Colonic mucosa (tissue), 4 donors: ENCODE results near the gene CPEB4. TPM values are rescaled to one million over a fixed set of nuclear protein-coding genes. Genes with fewer than 3 reads are reported as not detected.

ENCODE experiments used
- DNase-seq: peaks from one replicate; pipeline ENCODE4 v3.0.0-alpha.2; 2020
- H3K27ac ChIP-seq: fragments of 200-600 bp; one replicate; pipeline ENCODE4 v1.8.0; 2021
- H3K27me3 ChIP-seq: fragments of 200-600 bp; one replicate; pipeline ENCODE4 v1.8.0; 2021
- H3K36me3 ChIP-seq: fragments of 200-600 bp; one replicate; pipeline ENCODE4 v1.8.0; 2021
- H3K4me1 ChIP-seq: fragments of 200-600 bp; one replicate; pipeline ENCODE4 v1.8.0; 2021; ENCODE audit warnings: mild to moderate bottlenecking
- H3K4me3 ChIP-seq: fragments of 200-600 bp; one replicate; pipeline ENCODE4 v1.8.0; 2021
- H3K9ac ChIP-seq, 2 donors: one replicate each; pipeline ENCODE4 v1.7.0; 2013; ENCODE audit warnings: control low read depth in 2 of 2, low read depth in 2 of 2, low read length in 2 of 2
- H3K9me3 ChIP-seq: fragments of 200-600 bp; one replicate; pipeline ENCODE4 v1.8.0; 2021
- intact Hi-C: fragments of 100-400 bp; cut with DNase I; formaldehyde crosslinking; loops from one replicate; pipeline ENCODE4 v1.14.1; 2022
- total RNA-seq, 2 donors: library from RNA; stranded (reverse); fragmentation: NEBNext Ultra II Directional in 1 of 2; extraction: Animal tissue kit (Norgen Biotek cat#: 25700) in 1 of 2; gene quantifications; one replicate each; pipeline ENCODE4 v1.2.1, GENCODE V29; 2021
- TF ChIP-seq, protein P1 (sequence below): fragments of 200-600 bp; IDR thresholded peaks from one replicate; pipeline ENCODE4 v1.8.0; 2022; ENCODE audit warnings: antibody characterized with exemption, mild to moderate bottlenecking
- donor health status: healthy.
- donor health status: DM: no; HTN: no; CAD: no.
- donor health status: DM: no; HTN: no; CAD: no.

CPEB4 gene
- total RNA-seq, 2 donors from 2014 or later = 23.3 to 41.7 TPM

DNA sequence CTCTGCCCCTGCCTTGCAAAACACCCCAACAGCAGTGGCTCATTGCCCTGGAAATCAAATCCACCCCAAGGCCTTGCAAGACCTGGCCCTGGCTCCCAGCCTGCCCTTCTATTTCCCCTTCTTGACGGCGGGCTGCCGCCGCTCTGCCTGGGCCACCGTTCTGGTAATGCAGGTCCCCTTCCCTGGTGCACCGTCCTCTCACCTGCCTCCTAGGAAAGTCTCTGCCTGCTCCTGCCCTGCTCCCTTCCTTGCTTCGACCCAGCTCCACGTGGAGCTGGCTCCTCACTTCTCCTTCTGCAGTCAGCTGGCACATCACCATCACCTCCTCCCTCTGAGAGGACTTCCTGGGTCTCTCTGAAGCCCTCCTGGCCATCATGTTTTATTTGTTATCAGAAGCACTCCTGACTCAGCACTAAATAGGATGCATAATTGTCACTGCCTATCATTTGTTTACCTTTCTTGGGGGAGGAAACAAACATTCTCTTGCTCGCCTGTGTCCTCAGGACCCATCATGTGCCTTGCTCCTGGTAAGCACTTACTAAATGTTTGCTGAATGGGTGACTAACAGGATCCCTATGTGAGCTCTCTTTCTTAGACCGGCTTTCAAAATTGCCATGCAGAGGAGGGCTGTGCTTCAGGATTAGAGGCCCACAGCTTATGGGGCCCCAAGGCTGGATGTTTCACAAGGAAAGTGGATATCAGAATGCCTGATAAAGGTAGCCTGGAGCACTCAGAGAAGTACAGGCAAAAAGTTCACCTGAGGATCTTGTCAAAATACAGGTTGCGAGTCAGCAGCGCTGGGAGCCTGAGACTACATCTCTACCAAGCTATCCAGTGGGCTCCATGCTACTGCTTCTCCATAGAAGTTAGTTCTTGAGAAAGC lies 81.3 kb downstream of the CPEB4 start:
- no peaks in the 10 kb centered on the region for H3K4me1 ChIP-seq
- TF ChIP-seq, protein P1, sequence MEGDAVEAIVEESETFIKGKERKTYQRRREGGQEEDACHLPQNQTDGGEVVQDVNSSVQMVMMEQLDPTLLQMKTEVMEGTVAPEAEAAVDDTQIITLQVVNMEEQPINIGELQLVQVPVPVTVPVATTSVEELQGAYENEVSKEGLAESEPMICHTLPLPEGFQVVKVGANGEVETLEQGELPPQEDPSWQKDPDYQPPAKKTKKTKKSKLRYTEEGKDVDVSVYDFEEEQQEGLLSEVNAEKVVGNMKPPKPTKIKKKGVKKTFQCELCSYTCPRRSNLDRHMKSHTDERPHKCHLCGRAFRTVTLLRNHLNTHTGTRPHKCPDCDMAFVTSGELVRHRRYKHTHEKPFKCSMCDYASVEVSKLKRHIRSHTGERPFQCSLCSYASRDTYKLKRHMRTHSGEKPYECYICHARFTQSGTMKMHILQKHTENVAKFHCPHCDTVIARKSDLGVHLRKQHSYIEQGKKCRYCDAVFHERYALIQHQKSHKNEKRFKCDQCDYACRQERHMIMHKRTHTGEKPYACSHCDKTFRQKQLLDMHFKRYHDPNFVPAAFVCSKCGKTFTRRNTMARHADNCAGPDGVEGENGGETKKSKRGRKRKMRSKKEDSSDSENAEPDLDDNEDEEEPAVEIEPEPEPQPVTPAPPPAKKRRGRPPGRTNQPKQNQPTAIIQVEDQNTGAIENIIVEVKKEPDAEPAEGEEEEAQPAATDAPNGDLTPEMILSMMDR = no peak
- no peaks in the 10 kb centered on the region for H3K36me3 ChIP-seq
- no peak for DNase-seq
- intact Hi-C loops = no loop called here
- no peak overlapping the region for H3K9ac ChIP-seq
- H3K27ac ChIP-seq = no peak overlapping the region
- H3K27me3 ChIP-seq = no peaks in the 10 kb centered on the region
- no peaks in the 10 kb centered on the region for H3K9me3 ChIP-seq
- H3K4me3 ChIP-seq = no peak overlapping the region

DNA sequence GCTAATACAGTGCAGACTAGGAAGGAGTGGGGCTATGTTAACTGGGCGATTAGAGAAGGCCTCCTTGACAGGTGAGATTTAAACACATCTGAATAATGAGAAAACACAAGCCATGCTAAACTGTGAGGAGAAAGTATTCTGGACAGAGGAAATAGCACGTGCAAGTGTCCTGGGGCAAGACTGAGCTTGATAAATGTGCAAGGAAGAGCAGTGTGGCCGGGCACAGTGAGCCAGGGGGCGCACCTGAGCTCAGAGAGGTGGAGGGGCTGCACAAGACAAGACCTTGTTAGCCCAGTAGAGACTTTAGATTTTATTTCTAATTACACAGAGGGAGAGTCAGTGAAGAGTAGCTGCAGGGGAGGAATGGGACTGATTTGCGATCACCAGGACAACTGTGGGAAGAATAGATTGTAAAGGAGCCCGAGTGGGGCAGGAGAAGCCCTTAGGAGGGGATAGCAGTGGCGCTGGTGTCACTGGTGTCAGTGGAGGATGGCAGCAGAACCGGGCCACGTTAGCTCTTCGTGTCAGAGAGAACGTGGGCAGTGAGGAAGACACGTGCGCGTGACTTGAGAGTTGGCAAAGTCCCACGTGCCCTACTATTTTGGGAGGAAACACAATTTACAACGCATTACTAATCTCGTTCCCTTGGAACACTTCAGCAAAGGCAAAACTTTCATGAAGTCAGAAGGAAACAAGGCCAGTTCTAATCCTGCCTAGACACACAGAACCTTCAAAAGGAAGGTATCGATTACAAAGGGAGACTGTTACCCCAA lies 82.9 kb downstream of the CPEB4 start:
- Histone ChIP-seq H3K36me3 (no peaks in the 10 kb centered on the region), H3K27me3 (no peaks in the 10 kb centered on the region), H3K27ac (no peak overlapping the region), H3K9ac (no peak overlapping the region), H3K4me1 (no peaks in the 10 kb centered on the region), H3K9me3 (no peaks in the 10 kb centered on the region), H3K4me3 (no peak overlapping the region)
- DNase-seq = no peak
- TF ChIP-seq, protein P1 = no peak
- intact Hi-C loops = no loop called here

DNA sequence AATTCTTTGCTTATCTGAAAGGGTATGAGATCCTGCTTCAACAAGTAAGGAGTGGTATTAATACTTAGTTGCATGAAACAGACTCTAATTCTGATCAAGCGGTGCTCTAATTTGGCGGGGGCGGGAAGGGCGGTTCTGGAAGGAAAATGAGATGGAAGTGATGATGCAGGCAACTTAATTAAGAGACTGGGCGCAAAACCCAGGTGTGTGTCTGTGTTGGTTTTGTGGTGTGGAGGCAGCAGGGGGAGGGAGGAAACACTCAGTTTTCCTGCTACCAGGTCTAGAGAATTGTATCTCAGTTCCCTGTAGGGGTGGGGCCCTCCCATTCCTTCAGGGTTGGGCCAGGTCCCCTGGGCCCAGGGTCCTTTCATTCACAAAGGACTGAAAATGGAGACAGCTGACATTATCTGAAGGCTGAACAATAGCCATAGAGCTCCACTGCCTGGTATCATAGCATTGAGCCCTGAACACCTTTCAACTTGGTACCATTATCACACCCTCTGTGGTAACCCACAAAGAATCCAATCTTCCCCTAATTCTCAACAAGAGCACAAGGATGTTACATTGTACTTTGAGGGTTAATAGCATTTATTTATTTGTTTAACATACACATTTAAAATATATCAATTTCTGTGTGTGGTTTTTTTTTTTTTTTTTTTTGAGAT lies 83.7 kb downstream of the CPEB4 start:
- intact Hi-C loops = loop anchor here (2.0 kb wide), 1 partner anchor 353 kb away; no protein-coding TSS in a partner anchor
- no peak for DNase-seq
- TF ChIP-seq, protein P1 = no peak

DNA sequence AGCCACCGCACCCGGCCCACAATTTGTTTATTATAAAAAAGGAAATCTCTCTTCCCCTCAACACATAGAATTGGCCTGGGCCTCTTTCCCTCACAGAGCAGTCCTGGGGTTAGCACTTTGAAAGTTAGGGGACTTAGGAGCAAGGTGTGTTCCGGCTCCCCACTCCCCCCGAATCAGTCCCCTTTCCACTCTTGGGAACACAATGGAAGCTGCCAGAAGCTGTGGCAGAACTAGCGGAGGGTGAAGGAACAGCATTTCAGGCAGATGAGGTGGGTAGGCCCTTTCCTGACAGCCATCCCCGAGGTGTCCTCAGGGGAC lies 84.4 kb downstream of the CPEB4 start:
- no peaks in the 10 kb centered on the region for H3K27me3 ChIP-seq
- no peaks in the 10 kb centered on the region for H3K9me3 ChIP-seq
- intact Hi-C loops = loop anchor here (2.0 kb wide), 1 partner anchor 354 kb away; no protein-coding TSS in a partner anchor
- H3K36me3 ChIP-seq = no peaks in the 10 kb centered on the region
- no peaks in the 10 kb centered on the region for H3K4me1 ChIP-seq
- no peak overlapping the region for H3K27ac ChIP-seq
- peak overlapping the region; percentile 40 for H3K4me3 ChIP-seq
- no peak for DNase-seq
- peak overlapping the region in 1 of 2 donors; percentile 50 for H3K9ac ChIP-seq
- TF ChIP-seq, protein P1 = no peak

More for the DNA sequence above, 83.7 kb downstream of the CPEB4 start:
- Histone ChIP-seq H3K27me3 (no peaks in the 10 kb centered on the region), H3K9me3 (no peaks in the 10 kb centered on the region), H3K36me3 (no peaks in the 10 kb centered on the region), H3K9ac (no peak overlapping the region), H3K4me1 (no peaks in the 10 kb centered on the region), H3K4me3 (no peak overlapping the region), H3K27ac (no peak overlapping the region)

DNA sequence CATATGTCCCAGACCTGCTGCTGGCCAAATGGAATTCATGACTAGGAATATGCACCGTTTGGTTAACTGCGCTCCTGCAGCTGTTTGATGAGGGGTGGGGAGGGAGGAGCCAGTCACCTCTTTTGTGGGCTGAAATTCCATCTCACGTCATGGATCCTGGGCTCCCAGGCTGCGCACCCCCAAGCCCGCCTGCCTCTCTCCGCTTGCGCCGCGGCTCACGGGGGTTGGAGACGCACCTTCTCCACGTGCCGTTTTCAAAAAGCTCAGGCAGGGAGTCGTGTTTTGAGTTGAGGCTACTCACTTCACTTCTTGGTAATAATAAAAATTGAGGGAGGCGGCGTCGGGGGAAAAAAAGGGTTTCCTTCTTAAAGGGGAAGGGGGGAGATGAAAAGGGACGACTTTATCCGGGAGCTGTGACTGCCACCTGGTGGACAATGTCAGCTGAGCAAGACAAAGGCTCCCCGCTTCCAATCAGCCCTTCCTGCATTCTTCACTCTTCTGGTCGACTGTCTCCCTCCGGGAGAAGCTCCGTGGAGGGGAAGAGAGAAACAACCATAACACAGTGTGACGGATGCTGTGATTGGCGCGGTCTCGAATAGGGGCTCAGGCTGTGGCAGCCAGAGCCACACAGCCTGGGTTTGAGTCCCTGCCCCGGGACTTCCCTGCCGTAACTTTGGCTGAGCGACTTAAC lies 84.9 kb downstream of the CPEB4 start:
- Histone ChIP-seq H3K27ac (no peak overlapping the region), H3K4me1 (no peaks in the 10 kb centered on the region), H3K36me3 (no peaks in the 10 kb centered on the region), H3K4me3 (peak overlapping the region; percentile 40), H3K9ac (peak overlapping the region; percentile 28 to 67), H3K9me3 (no peaks in the 10 kb centered on the region), H3K27me3 (no peaks in the 10 kb centered on the region)
- DNase-seq = peak; percentile 86
- TF ChIP-seq, protein P1 = peak; percentile 89
- intact Hi-C loops = loop anchor here (2.0 kb wide), 1 partner anchor 354 kb away; no protein-coding TSS in a partner anchor
